GM19463 (cell line): Measurements from ENCODE around the gene LRP1B.
A peak's percentile ranks its signal among the peaks of the same experiment; 100 is the strongest.
"Not testable (repeated sequence)": the region's sequence is repeated elsewhere in the genome, so short reads cannot be mapped to it uniquely, and the experiment has no call there.

Experiments used
- ATAC-seq: cut with Tn5 transposase; IDR thresholded peaks from one replicate; pipeline ENCODE4 v1.9.1; 2021; ENCODE audit warnings: mild to moderate bottlenecking, moderate library complexity; ENCODE audit not compliant: unreplicated experiment

LRP1B gene

DNA sequence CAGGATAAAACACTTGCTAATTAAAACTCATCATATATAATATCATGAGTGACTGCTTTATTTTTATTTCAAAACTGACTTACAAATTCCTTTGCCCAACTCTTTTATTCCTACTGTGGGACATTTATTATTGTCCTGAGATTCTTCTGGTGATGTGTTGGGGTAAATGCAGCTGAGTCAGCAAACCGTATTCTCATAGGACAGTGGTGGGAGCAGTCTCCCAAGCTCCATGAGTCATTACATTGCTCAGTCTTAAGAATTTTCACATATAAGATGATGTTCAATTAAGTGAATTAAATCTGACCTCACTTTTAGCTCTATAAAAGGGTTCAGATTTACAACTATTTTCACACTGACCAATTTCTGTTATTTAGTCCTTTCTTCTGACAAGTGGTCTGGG lies 1530.7 kb downstream of the LRP1B start:
- no peak for ATAC-seq

DNA sequence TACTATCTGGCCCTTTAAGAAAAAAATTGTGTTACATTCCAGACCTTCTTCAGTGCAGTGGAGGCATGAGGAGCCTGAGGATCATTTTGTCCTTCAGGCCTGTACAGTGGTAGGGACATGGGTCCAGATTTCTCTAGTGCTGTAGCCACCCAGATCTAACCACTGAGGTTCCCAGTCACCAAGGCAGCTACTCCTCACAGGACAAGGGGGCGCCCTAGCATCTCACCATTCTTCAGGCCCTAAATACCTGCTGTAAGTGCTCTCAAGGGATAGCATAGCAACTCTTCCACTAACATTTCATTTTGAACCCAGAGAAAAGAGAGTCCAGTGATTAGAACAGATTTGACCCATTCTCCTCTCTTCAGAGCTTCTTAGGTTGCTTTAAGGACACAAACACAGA lies 1533.0 kb downstream of the LRP1B start:
- ATAC-seq, result no peak

DNA sequence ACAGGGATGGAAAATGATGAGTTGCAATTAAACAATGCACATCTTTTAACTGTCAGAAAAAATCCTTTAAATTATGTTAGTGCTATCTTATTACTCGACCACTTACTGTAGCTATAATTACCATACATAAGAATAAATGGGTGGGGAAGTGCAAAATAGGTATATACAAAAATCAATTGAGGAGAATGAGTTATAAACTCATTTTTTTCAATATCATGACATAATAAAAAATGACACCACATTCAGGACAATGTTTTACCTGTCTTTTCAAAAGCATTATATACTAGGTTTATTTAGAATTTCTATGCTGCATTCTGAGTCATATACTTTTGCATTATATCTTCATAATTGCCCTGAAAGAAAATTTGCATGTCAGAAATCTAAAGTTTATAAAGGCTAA lies 1533.6 kb downstream of the LRP1B start:
- no peak for ATAC-seq

DNA sequence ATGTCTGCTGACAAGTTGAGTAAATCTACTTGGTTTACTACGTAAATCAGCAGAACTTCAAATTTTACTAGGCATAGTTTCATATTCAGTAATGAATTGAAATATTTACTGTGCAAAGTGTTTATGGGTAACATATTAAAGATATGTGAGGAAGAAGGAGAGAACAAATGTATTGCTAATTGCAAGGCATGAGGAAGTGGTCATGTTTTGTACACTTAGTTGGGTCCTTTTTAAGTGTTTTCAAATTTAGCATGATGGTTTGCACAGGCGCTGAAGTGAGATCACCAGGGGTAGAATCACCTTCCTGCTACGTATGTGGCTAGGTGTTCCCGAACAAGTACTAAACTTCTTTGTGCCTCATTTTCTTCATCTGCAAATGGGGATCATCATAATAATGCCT lies 1534.4 kb downstream of the LRP1B start:
- ATAC-seq, result peak; percentile 88

DNA sequence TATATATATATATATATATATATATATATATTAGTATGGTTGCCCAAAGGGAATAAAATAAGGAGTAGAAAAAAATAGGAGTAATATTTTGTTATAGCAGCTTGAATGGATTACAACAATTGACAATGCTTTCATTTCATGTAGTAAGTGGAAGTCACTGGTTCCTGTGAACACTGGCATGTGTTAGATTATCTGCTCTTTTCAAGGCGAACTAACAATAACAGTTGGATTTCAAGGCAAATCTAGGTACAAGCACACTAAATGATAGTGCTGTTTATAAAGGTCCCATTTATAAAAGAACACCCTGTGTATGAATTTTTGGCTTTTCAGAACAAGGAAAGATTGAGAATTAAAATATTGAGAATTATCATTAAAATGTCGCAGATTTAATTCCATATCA lies 1535.7 kb downstream of the LRP1B start:
- ATAC-seq, result no peak

DNA sequence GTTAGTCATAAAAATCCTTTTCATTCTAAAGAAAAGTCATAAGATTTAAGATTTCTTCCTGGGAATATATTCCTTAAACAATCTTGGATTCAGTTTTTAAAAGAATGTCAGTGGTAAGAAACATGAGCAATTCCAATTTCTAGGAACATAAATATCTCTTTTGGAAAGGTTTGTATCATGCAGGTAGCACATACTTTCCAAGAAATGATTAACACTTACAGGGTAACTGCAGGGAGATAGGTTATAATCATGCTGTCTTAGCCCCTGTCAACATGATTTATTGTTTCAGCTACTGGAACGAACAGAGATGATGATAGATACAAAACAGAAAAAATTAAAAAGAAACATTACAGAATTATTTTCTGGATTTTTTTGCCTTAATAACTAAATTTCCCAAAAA lies 1537.7 kb downstream of the LRP1B start:
- ATAC-seq, result no peak

DNA sequence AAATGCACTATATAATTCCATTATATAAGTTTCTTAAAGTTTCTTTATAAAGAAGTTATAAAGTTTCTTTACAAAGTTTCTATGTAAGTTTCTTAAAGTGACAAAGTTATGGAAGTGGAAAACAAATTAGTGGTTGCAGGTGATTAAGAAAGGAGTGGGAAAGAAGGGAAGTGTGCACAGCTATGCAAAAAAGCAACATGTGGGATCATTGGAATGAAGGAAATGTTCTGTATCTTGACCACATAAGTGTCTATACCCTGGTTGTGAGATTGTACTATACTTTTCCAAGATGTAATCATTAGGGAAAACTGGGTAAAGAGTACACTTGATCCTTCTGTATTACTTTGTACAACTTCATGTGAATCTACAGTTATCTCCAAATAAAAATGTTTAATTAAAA lies 1541.1 kb downstream of the LRP1B start:
- ATAC-seq, result no peak

DNA sequence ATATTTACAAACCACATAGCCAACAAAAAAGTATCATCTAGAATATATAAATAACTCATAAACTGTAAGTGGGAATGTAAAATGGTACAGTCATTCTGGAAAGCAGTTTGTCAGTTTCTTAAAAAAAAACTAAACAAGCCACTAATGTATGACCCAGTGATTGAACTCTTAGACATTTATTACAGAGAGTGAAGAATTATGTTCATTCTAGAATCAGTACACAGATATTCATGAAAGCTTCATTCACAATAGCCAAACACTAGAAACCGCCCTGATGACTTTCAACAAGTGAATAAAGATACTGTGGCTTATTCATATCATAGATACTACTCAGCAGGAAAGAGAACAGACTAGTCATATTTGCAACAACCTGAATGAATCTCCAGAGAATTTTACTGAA lies 1541.5 kb downstream of the LRP1B start:
- ATAC-seq, result no peak

DNA sequence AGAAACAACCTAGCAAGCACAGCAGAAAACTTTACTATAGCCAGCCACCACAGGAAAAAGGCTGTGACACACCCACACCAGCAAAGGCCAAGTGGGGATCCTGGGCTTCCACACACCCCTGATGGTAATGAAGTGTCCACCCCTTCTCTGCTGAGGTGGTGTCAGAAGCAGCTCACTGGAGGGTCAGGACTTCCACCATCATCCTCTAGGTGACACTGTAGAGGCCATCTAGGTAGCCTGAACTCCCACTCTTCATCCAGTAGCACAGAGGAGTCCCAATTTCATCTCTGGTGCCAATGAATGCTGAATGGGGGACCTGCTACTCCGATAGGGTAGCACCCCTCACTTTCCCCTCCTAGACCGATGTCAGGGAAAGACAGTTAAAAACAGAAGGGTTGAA lies 1544.4 kb downstream of the LRP1B start:
- ATAC-seq, result peak; percentile 97

DNA sequence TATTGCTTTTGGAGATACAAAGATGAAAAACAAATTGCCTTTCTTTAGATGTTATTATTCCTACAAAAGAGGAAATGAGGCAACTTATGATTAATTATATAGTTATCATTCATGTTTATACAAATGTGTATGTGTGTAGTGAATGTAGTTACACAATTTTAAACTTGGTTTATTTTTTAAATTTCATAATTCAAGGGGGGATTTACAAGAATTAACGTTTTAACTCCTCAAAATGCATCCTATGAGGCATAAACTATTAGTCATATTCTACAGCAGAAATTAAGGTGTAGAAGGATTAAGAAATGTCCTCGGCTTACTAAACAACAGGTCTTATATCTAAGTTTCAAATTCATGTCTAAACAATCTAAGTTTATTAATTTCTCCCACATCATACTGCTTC lies 1545.8 kb downstream of the LRP1B start:
- no peak for ATAC-seq

DNA sequence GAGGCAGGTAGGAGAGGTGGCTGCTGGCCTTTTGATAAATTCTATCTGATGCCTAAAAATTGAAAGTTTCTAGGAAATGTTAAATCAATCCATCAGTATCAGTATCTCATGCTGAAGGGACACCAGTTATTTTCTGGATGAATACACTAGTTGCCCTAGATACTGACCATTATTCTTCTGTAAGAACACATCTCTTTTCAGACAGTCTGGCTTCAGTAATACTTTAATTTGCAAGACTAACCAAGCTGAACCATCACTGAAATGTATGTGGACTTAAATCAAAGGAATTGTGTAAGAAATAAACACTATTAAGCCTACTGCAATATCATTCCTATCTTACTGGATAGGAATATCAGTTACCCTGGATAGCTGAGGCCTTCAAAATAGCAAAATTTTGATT lies 1546.3 kb downstream of the LRP1B start:
- ATAC-seq, result no peak

DNA sequence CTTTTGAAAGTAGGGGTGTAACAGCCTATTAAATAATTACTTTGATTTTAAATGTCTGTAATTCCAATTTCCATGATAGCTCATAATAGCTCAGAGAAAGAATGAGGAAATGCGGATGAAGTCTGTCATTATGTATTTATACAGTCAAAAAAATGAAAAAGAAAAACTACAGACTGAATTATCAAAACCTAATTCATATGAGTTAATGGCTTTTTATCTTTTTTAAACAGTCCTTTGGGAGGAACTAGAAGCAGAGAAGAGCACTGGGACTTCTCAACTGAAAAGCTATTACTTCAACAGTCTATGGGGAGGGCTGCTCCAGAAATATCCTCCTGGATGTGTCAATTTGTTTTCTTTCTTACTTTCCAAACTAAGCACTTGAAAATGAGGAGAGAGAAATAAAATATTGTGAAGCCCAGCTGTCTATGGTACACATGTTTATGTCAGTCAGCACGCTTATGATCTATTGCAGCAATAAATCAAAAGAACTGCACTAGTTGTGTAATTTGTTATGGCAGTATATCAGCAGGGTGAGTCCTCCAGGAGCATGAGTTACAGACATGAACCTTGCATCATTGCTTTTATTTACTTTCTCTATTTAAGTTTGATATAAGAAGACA lies 1550.2 kb downstream of the LRP1B start:
- ATAC-seq, result no peak

DNA sequence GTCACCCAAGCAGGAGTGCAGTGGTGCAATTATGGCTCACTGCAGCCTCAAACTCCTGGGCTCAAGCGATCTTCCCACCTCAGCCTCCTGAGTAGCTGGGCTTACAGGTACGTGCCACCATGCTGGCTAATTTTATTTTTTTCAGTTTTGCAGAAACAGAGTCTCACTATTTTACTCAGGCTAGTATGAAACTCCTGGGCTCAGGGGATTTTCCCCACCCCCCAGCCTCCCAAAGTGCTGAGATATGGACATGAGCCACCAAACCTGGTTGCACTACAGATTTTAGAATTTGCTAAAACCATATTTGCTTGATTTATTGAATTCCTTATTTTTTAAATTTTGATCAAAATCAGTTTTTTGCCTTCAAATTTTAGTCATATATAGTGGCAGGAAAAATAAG lies 1553.4 kb downstream of the LRP1B start:
- ATAC-seq, result peak; percentile 48

DNA sequence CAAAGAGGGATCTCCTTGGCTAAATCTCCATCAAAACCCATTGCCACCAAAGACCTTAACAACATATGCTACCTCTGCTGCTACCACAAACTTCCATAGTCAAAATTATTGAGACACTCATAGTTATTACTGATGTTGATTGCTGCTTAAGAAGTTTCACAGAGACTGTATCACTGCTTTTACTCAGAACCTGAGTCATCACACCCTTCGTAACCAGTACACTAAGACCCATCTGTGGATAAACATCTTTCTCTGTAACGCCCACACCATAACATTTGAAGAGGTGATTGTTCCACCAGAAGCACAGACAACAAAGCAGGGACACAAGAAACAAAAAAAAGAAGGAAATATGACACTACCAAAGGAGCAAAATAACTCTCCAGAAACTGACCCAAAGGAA lies 1563.1 kb downstream of the LRP1B start:
- no peak for ATAC-seq

DNA sequence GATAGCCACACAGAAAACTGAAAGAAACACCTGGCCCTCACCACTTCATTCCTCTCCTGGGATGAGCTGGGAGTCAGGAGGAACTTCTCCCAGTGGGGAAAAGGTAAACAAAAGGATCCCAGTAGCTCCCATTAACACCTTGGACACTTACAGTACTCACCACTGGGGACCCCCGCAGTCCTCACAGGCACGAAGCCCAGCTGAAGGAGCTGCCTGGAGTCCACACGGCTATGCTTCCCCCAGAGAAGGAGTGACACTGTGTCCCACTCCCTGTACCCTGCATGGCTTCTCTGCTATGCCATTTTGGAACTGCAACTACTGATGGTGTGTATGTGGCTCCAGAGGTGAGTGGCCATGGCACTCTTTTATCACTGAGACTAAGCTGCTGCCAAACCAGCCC lies 1565.1 kb downstream of the LRP1B start:
- ATAC-seq, result no peak

DNA sequence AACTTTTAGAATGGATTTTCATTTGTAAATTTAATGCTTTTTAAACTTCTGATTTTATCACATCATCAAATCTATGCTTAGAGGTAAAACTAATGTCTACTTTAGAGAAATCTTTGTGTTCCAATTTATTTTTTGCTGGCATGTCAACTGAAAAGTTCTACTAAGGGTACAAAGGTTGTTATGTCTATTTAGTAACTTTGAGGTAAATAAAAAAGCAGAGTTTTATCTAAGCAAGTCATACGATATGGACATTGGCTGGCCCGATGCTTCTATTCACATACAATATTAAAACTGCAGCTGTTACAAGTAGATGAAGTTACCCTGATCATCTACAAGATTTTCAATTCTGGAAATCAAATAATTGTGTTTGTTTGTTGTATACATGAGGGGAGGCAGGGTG lies 1575.1 kb downstream of the LRP1B start:
- ATAC-seq, result no peak

DNA sequence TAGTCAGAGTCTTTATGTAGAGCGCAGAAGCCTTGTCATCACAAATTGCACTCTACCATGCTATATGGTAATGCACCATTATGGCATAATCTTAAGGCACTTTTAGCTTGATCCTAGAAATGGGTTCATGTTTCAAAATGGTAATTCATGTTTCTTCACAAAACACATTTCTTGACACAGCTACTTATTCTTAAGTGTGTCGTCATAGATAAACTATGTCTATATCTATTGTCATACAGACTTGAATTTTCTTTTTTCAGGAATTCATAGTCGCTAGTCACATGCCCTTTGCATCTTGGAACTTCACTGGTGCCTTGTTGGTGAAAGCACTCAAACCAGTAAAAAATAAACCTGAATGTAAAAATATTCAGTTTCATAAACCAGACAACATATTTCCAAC lies 1578.2 kb downstream of the LRP1B start:
- no peak for ATAC-seq

DNA sequence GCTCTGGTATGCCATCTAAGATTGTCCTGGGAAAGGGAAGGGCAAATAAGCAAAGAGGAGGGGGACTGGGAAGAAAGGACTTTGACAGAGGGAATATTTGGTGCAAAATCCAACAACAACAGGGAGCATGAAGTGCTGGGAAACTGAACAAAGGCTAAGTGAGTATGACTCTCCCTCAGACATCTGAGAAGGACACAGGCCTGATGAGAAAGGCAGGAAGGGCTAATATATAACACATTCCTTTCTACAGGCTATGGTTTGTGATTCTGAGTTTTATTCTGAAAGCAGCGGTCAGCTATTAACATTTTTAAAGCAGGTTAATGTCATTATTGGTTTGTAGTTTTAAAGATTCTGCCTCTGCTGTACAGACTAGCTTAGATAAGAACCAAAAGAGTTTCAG lies 1579.5 kb downstream of the LRP1B start:
- no peak for ATAC-seq

DNA sequence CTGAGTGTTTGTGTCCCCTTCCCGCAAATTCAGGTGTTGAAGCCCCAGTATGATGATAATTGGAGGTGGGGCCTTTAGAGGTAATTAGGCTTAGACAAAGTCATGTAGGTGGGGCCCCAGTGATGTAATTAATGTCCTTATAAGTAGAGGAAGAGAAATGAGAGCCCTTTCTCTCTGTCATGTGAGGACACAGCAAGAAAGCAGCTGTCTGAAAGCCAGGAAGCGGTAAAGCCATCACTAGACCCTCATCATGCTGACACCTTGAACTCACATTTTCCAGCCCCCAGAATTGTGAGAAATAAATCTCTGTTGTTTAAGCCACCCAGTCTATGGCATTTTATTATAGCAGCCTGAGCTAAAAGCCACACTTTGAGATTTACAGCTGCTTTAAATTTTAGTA lies 1580.0 kb downstream of the LRP1B start:
- no peak for ATAC-seq

DNA sequence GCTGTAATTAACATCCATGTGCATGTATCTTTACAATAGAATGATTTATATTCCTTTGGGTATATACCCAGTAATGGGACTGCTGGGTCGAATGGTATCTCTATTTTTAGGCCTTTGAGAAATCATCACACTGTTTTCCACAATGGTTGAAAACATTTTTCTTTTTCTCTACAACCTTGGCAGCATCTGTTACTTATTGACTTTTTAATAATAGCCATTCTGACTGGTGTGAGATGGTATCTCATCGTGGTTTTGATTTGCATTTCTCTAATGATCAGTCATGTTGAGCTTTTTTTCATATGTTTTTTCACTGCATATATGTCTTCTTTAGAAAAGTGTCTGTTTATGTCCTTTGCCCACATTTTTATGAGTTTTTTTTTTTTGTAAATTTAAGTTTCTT lies 1586.0 kb downstream of the LRP1B start:
- not testable (repeated sequence) for ATAC-seq

DNA sequence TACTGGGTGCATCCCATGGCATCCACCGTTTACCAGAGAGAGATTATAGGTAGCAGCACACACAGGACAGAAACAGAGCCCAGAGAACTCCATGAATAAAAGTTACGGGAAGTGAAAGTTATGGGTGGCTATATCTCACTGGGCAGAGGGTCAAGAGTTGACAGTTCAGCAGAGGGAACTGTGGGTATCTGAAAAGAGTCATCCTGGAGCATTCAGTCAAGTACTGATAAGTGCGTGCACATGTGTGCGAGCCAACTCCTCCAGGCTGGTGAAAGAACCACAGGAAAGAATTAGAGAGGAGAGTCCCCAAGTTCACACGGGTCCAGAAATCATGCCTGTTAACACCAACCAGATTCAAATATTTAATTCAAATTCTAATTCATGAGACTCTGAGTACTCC lies 1588.2 kb downstream of the LRP1B start:
- ATAC-seq, result no peak

DNA sequence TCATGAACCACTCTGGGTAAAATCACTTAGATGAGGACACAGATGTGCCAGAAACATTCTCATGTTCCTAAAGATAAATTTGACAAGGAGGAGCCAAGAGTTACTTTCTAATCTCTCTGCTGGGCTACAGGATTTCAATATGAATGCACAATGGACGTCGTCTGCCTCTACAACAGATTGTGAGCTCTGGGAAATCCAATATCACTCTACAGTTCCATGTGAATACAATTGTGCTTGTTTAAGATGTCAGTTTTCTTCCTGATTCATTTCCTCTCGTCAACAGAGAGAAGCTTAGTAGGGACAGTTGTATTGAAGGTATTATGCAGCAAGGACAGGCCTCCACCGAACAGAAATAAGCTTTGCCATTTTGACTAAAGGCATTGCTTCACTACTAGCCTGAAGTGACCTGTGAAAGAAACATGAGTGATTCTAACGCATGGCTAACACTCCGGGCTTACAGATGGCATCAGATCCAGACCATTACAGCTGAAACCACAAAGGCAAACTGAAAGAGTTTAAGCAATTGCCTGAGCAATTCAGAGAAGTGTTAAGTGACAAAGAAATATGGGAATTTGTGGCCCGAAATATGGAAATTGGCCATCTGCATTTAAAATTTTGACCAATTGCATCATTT lies 1591.5 kb downstream of the LRP1B start:
- no peak for ATAC-seq

DNA sequence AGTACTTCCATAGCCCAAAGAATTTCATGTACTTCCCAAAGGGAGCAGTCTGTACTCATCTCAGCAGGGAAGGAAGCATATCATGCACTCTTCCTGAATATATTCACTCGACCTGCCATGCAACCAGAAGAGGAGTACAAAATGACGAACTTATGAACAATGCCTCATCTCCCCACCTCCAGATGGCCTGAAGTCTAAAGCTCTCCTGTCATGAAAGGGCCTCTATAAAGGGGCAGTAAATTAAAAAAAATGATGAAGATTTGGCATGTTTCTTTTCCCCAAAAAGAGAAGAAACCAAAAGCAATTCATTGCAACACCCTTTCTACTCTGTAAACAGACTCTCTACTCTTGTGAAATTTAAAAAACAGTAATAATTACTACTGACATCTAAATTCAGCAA lies 1601.1 kb downstream of the LRP1B start:
- ATAC-seq, result no peak
